NCI-H446 (cell line): ENCODE results near the gene ANKRD2.
"Not testable (repeated sequence)": the region's sequence is repeated elsewhere in the genome, so short reads cannot be mapped to it uniquely, and the experiment has no call there.

Experiments used
- DNase-seq, 2 experiments: peaks; one replicate each; lab custom pipeline; 2025; lab: John Stamatoyannopoulos, UW

Gene ANKRD2

DNA sequence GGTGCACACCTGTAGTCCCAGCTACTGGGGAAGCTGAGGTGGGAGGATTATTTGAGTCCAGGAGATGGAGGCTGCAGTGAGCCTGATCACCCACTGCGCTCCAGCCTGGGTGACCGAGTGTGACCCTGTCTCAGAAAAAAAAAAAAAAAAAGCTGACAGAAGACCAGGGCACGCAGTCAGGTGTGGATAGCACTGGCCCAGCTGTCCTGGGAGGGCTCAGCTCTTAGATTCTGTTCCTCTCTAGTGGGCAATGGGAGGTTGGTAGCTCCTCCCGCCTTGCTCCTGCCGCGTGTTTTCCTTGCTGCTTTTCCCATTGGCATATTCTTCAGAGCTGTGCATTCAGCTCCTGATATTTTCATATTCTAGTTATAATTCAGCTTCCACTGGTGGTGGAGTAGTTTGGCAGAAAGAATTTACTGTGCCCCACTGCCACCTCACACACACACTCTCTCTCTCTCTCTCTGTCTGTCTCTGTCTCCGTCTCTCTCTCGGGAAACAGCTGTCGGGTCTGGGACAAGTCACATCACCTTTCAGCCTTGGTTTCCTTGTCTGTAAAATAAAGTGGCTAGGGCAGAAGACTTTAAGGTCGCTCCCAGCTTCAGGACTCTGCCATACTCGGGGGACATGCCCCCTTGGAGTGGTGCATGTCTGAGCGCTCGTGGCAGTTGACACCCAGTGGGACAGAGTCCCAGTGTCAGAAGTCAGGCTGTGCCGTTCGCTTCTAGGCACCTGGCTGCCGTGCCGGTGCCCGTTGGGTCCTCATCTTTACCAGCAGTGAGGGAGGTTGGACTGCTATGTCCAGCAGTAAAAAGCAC, 25.9 kb upstream of the ANKRD2 start:
- no peak for DNase-seq

DNA sequence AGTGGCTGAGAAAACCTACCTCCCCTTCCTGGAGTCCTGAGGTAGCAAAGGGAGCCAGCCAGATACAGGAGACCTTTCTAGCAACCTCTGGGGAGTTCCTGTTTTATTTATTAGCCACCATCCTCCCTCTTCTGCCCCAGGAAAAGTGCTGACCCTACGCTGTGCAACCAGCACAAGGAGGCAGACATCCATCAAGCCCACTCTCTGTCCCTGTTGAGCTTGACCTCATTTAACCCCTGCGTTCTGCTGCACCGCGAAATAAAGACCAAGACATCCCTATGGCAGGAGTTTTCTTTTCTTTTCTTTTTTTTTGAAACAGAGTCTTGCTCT, 25.3 kb upstream of the ANKRD2 start:
- DNase-seq = no peak

- DNase-seq = no peak
Measured at GRCh38 chr10:97547962-97548361, 24.6 kb upstream of the ANKRD2 start.

DNA sequence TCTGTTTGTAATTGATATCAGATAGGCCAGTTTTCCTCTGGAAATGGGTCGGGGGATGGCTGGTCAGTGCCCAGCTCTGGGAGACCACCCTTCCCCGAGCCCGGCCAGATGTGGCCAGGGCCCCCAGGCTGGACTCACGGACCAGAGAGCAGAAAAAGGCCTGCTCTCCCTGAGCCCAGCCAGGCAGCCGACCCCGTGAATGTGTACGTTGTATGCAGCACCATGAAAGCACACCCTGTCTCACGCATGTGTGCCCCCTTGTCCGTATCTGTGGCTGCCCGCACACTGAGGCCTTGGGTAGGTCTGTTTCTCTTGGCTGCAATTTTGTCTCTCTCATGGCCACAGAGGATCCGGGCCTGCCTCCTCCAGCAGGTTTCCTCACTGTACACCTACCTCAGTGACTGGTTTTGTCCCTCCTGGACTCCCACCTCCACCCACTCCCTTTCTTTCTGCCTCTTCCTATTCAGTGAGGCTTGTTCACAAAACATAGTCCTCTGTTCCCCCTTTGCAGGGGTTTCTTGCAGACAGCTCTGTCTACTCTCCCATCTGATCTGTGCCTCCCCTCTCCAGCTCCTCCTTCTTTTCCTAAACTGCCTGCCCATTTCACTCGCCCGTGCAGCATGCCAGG, 23.6 kb upstream of the ANKRD2 start:
- no peak for DNase-seq

DNA sequence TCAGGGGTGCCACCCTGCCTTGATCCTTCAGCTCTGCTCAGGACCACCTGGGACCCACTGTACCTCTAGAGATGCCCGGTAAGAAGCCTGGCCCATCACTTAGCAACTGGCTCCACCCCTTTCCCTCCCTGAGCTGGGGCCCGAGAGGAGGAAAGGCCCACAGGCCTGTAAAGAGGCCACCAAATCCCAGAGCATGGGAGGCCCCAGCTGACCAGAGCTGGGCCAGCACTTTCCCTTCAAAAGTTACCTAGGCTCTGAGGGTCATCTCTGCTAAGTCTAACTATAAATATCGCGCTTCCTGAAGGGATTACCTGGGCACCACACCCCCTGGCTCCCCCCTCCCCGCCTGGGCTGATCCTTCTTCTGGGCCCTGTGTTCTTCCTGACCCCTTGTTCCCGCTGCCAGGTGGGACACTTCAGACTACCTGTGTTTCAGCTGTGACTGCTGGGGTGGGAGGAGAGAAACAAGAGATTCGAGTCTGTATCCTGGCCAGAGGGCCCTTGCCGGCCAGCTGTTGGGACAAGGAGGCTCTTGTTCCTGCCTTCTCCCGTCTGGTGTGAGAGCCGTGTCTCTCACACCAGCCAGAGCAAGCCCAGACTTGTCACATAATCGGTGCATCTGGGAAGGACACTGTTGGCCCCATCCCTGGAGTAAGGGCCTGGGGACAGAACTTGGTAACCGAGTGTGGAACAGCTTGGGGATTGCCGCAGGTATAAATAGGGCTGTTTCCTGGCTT, 22.8 kb upstream of the ANKRD2 start:
- no peak for DNase-seq

DNA sequence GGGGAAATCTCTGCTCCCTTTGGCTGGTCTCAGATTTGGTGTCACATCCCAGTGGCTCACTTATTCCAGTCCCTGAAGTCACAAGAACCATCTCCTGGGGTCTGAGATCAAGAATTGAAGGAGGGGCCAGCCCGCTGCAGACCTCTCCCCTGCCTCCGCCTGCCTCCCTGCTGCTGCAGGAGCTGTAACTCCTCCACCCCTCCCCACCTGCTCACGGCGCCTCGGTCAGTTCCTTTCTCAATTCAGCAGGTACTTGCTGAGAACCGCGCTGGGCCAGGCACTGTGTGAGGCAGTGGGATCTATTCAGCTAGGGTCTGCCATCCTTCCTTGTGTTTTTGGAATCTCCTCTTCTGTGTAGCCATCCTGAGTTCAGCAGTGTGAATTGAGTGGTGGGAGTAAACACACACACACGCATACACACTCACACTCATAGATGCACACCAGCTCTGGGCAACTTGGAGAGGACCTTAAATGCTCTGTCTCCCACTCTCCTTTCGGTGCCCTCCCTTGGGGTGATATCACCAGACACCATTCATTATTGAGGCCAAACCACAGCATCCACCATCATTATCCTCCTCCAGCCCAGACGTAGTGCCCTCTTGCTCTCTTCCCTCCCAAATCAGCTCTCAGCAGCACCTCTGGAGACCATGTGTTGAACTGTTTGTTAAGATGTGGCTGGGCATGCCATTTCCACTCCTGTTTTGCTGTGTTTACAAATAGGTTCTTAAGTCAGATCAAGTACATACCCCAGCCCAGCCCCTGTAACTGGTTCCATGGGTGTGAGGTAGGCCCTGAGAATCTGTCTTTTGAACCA, 22.0 kb upstream of the ANKRD2 start:
- DNase-seq = no peak

- DNase-seq = no peak
Measured at GRCh38 chr10:97551271-97551670, 21.3 kb upstream of the ANKRD2 start.

- DNase-seq = peak; percentile 9 to 39
Measured at GRCh38 chr10:97553575-97554031, 19.0 kb upstream of the ANKRD2 start.

- DNase-seq = not testable (repeated sequence)
Measured at GRCh38 chr10:97554336-97554735, 18.2 kb upstream of the ANKRD2 start.

DNA sequence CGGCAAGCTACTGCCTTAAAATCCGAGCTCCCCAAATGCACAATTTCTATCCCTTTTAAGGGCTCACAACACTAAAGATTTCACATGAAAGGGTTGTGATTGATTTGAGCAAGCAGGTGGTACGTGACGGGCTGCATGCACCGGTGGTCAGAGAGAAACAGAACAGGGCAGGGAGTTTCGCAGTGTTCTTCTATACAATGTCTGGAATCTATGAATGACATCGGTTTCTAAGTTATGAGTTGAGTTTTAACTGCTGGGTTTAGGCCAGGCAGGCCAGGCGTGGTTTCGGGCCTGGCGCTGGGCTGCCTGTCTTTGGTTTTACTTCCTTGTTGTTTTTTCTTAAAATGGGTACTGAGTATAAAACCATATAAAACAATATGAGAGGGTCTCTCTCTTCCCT, 17.0 kb upstream of the ANKRD2 start:
- not testable (repeated sequence) for DNase-seq

DNA sequence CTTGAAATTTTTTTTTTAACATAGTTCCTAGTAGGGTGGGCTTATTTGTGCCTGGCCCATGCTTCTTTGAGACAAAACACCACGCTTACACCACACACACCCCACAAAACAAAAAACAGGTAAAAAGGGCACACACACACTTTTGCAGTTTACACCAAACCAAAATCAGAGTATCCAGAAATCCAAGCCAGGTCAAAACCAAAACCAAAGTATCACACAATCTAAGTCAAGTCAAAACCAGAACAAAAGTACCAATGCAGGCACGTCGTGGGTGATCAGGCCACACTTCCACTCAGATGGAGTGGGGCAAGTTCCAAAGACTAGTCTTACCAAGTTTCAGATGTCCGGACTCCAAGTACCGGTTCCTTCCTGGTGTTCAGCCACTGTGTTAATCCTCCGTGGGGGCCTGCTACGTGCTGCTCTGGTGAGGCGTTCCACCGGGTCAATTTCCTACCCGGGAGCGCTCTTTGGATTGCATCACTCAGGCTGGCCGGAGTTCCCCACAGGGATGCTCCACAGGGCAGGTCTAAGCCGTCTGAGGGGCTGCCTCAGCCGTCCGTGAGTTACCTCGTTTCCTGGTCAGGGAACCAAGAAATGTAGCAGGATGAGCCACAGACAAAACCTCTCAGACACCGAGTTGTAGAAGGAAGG, 11.7 kb upstream of the ANKRD2 start:
- not testable (repeated sequence) for DNase-seq

GRCh38 chr10:97561386-97562077, 11.0 kb upstream of the ANKRD2 start:
- DNase-seq = not testable (repeated sequence)

GRCh38 chr10:97562329-97562728, 10.2 kb upstream of the ANKRD2 start:
- not testable (repeated sequence) for DNase-seq

DNA sequence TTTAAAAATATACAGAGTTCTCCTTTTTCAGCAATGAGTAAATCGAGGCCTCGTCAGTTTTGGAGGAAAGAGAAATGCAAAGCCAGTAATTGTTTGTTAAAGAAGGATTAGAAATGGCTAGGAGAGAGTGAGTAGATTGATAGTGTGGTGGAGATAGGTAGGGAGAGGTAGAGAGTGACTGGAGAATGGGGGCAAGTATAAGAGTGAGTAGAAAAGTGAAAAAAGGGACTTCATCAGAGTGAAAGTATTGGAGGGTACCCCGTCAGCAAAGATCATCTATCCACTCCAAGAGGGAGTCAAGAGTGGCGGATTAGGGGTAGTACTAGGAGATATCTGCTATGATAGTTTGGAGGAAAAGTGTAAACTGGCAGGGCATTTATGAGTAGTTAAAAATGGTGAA, 9.2 kb upstream of the ANKRD2 start:
- DNase-seq = no peak

GRCh38 chr10:97564776-97565175, 7.8 kb upstream of the ANKRD2 start:
- no peak for DNase-seq

DNA sequence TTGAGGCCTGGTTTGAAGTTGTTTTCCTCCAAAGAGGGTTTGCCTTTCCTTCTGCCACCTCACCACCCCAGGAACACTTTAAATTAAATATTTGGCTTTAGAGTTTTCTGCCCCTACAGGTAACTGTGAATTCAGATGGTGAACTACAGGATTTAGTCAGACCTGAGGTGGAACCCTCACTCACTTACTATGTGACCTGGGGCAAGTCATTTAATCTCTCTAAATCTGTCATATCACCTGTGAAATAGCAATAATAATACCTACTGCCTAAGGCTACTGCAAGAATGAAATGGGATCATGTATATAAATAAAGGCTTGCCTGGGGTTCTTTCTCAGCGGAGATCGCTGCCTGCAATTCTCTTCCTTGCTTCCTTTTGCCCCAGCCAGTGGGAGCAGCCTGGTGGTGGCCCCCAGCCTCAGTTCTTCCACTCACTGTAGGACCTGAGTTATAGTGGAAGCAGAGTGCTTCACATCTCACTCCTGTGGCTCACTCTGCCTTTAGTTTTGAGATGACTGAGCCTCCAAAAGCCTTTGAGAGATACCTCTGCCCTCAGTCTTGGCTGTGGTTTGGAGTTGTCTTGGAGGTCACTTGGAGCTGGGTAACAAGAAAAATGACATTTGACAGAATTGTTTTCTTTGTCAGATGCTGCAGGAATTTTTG, 6.1 kb upstream of the ANKRD2 start:
- no peak for DNase-seq

DNA sequence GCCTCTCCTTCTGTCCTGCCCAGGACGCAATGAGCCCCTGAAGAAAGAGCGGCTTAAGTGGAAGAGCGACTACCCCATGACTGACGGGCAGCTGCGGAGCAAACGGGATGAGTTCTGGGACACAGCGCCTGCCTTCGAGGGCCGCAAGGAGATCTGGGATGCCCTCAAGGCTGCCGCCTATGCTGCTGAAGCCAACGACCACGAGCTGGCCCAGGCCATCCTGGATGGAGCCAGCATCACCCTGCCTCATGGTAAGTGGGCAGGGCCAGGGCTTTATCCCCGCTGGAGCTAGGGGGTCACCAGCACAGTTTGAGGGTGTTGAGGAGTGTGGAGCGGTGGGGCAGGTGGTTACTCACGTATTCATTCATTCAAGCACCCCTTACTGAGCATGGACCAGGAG, 4.7 kb upstream of the ANKRD2 start:
- DNase-seq = no peak

DNA sequence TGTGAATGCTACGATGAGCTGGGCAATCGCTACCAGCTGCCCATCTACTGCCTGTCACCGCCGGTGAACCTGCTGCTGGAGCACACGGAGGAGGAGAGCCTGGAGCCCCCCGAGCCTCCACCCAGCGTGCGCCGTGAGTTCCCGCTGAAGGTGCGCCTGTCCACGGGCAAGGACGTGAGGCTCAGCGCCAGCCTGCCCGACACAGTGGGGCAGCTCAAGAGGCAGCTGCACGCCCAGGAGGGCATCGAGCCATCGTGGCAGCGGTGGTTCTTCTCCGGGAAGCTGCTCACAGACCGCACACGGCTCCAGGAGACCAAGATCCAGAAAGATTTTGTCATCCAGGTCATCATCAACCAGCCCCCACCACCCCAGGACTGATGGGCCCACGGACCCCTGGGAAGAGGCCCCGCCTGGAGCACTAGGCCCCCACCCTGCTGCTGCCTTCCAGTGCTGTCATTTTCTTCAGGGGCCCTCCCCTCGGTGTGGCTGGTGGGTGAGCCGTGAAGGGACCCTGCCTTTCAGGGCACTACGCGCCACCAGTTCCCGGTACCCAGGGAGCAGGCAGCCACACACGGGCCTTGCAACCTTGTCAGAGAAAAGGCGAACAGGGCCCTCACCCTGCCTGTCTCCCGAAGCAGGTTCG, 2.3 kb upstream of the ANKRD2 start:
- DNase-seq = no peak

- peak in 1 of 2 experiments; percentile 8 for DNase-seq
Measured at GRCh38 chr10:97570789-97571471, 1.6 kb upstream of the ANKRD2 start.
